Neural cell (in vitro differentiated cells): ENCODE results near the gene RCAN3.

ENCODE experiments used
- EZH2 ChIP-seq: fragments of 200-600, 300-800 bp; shearing (Covaris generic), sonication (generic); IDR thresholded peaks from 2 replicates; pipeline ENCODE4 v1.6.1; 2014; ENCODE audit warnings: antibody characterized with exemption, low read length, borderline replicate concordance, mild to moderate bottlenecking; ENCODE audit not compliant: insufficient read depth, poor library complexity, severe bottlenecking
- TF ChIP-seq, protein P1 (sequence below): fragments of 450-650 bp; IDR thresholded peaks from 2 replicates; pipeline ENCODE4 v1.5.1; 2014; ENCODE audit warnings: antibody characterized with exemption, mild to moderate bottlenecking, moderate library complexity; ENCODE audit not compliant: poor library complexity, severe bottlenecking

DNA sequence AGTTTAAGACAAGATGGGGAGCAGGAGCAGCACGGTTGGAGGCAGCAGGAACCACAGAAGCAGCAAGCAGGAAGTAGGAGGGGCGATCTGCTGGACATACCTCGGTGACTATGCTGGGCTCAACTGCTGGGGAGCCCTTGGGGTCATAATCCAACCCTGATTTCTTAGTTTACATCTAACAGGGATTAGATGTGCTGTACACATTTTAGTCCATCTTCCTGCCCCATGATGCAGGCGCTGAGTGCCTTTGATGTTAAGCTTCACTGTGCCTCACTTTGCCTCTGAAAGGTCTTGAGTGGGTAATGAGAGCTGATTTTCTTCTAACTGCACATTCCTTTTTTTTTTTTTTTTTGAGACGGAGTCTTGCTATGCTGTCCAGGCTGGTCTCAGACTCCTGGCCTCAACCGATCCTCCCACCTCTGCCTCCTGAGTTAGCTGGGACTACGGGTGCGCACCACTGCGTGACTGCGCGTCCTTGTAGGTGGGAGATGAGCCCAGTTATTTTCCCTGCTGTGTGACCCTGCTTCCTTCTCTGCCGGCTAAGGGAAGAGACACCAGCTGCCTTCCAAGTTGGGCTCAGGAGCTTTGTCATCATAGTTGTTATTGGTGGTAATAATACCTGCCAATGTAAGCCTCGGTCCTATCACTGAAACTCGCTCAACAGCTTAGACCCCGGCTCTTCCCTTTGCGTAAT is 1.1 kb upstream of the RCAN3 start:
- TF ChIP-seq, protein P1, sequence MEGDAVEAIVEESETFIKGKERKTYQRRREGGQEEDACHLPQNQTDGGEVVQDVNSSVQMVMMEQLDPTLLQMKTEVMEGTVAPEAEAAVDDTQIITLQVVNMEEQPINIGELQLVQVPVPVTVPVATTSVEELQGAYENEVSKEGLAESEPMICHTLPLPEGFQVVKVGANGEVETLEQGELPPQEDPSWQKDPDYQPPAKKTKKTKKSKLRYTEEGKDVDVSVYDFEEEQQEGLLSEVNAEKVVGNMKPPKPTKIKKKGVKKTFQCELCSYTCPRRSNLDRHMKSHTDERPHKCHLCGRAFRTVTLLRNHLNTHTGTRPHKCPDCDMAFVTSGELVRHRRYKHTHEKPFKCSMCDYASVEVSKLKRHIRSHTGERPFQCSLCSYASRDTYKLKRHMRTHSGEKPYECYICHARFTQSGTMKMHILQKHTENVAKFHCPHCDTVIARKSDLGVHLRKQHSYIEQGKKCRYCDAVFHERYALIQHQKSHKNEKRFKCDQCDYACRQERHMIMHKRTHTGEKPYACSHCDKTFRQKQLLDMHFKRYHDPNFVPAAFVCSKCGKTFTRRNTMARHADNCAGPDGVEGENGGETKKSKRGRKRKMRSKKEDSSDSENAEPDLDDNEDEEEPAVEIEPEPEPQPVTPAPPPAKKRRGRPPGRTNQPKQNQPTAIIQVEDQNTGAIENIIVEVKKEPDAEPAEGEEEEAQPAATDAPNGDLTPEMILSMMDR: no peak
- no peak for TF ChIP-seq EZH2
